IMR-90 (cell line): ENCODE data around the gene GNAS. TPM values are rescaled to one million over a fixed set of nuclear protein-coding genes. Genes with fewer than 3 reads are reported as not detected.
A peak's percentile ranks its signal among the peaks of the same experiment; 100 is the strongest.

Source experiments
- ATAC-seq: fragments of 200-7000 bp; cut with Tn5 transposase; 2 replicates; pipeline ENCODE4 v1.9.1; 2020; ENCODE audit warnings: low read depth, mild to moderate bottlenecking, moderate library complexity
- BruUV-seq: library from RNA; stranded (reverse); fragments of 400-500 nt; replicated peaks from 2 replicates; lab custom pipeline; 2021; lab: Mats Ljungman, UMichigan
- CTCF ChIA-PET: fragments of 300-600 bp; formaldehyde crosslinking; extraction: SDS; loops from one replicate; lab custom pipeline; 2021; ENCODE audit warnings: antibody characterized with exemption; lab: Yijun Ruan, JAX
- POLR2A ChIA-PET: fragments of 300-600 bp; sonication (Branson Sonifier 250); formaldehyde crosslinking; loops from one replicate; lab custom pipeline; 2022; ENCODE audit warnings: antibody characterized with exemption; ENCODE audit not compliant: unreplicated experiment; lab: Charles Lee
- DNase-seq: peaks from one replicate; pipeline ENCODE4 v3.0.0; 2013
- H2AFZ ChIP-seq: replicated peaks from 2 replicates; pipeline ENCODE3; 2013; ENCODE audit warnings: low read length, mild to moderate bottlenecking; ENCODE audit not compliant: poor library complexity
- H2AK5ac ChIP-seq: 2 replicates; pipeline ENCODE4 v1.6.1; 2013; ENCODE audit warnings: low read depth, low read length, inconsistent platforms
- H2AK9ac ChIP-seq: replicated peaks from 2 replicates; pipeline ENCODE3; 2013; ENCODE audit warnings: mild to moderate bottlenecking, low read depth, low read length, moderate library complexity; ENCODE audit not compliant: poor library complexity
- H2BK120ac ChIP-seq: 2 replicates; pipeline ENCODE4 v1.6.1; 2013; ENCODE audit warnings: low read depth, low read length, inconsistent platforms
- H2BK15ac ChIP-seq: 3 replicates; pipeline ENCODE4 v1.6.1; 2013; ENCODE audit warnings: low read depth, low read length, inconsistent platforms
- H2BK20ac ChIP-seq: 2 replicates; pipeline ENCODE4 v1.6.1; 2013; ENCODE audit warnings: low read depth, mild to moderate bottlenecking, inconsistent platforms, low read length, moderate library complexity
- H2BK5ac ChIP-seq: 2 replicates; pipeline ENCODE4 v1.6.1; 2013; ENCODE audit warnings: mild to moderate bottlenecking, low read depth, low read length, inconsistent platforms; ENCODE audit not compliant: poor library complexity, severe bottlenecking
- H3K14ac ChIP-seq: replicated peaks from 2 replicates; pipeline ENCODE4 v1.6.1; 2013; ENCODE audit warnings: low read depth, low read length, inconsistent platforms
- H3K18ac ChIP-seq: 2 replicates; pipeline ENCODE4 v1.6.1; 2013; ENCODE audit warnings: low read depth, low read length, control low read depth
- H3K23ac ChIP-seq: 2 replicates; pipeline ENCODE4 v1.6.1; 2013; ENCODE audit warnings: low read depth, low read length, inconsistent platforms
- H3K27ac ChIP-seq: 2 replicates; pipeline ENCODE4 v1.5.1; 2013; ENCODE audit warnings: mild to moderate bottlenecking, control low read depth, low read length; ENCODE audit not compliant: insufficient read depth
- H3K27me3 ChIP-seq: 2 replicates; pipeline ENCODE4 v1.6.1; 2013; ENCODE audit warnings: low read length; ENCODE audit not compliant: control insufficient read depth, insufficient read depth
- H3K36me3 ChIP-seq: 2 replicates; pipeline ENCODE4 v1.6.1; 2013; ENCODE audit warnings: low read length, mixed read lengths; ENCODE audit not compliant: control insufficient read depth, insufficient read depth
- H3K4ac ChIP-seq: 2 replicates; pipeline ENCODE4 v1.6.1; 2013; ENCODE audit warnings: low read depth, low read length, inconsistent platforms
- H3K4me1 ChIP-seq: 2 replicates; pipeline ENCODE4 v1.6.1; 2013; ENCODE audit warnings: low read length, mixed read lengths; ENCODE audit not compliant: control insufficient read depth, insufficient read depth
- H3K4me2 ChIP-seq: 2 replicates; pipeline ENCODE4 v1.6.1; 2013; ENCODE audit warnings: low read depth, mild to moderate bottlenecking, control low read depth, low read length, moderate library complexity
- H3K4me3 ChIP-seq: 2 replicates; pipeline ENCODE4 v1.5.1; 2013; ENCODE audit warnings: low read depth, mild to moderate bottlenecking, control low read depth, low read length, moderate library complexity; ENCODE audit not compliant: insufficient read depth
- H3K56ac ChIP-seq: 2 replicates; pipeline ENCODE4 v1.6.1; 2013; ENCODE audit warnings: low read length, inconsistent platforms; ENCODE audit not compliant: insufficient read depth; ENCODE audit errors: extremely low read depth
- H3K79me1 ChIP-seq, 2 experiments: 2 replicates each; pipeline ENCODE4 v1.6.1; 2013; ENCODE audit warnings: low read length in 2 of 2, inconsistent platforms in 1 of 2, low read depth in 1 of 2
- H3K9ac ChIP-seq: 2 replicates; pipeline ENCODE4 v1.6.1; 2013; ENCODE audit warnings: low read depth, low read length, control low read depth
- H3K9me1 ChIP-seq: 2 replicates; pipeline ENCODE4 v1.6.1; 2013; ENCODE audit warnings: low read length, inconsistent platforms; ENCODE audit not compliant: insufficient read depth
- H3K9me3 ChIP-seq: 2 replicates; pipeline ENCODE4 v1.6.1; 2013; ENCODE audit warnings: low read length; ENCODE audit not compliant: control insufficient read depth, insufficient read depth
- H4K20me1 ChIP-seq: 2 replicates; pipeline ENCODE4 v1.6.1; 2013; ENCODE audit warnings: low read length, inconsistent platforms; ENCODE audit not compliant: insufficient read depth
- H4K5ac ChIP-seq: 2 replicates; pipeline ENCODE4 v1.6.1; 2013; ENCODE audit warnings: mild to moderate bottlenecking, low read depth, low read length, control low read depth
- H4K8ac ChIP-seq, 2 experiments: 2 replicates each; pipeline ENCODE4 v1.6.1; 2013; ENCODE audit warnings: low read depth in 2 of 2, low read length in 2 of 2, control low read depth in 1 of 2, inconsistent platforms in 1 of 2
- H4K91ac ChIP-seq: 2 replicates; pipeline ENCODE4 v1.6.1; 2013; ENCODE audit warnings: low read depth, low read length, inconsistent platforms; ENCODE audit not compliant: insufficient read depth
- BHLHE40 ChIP-seq: fragments of 150-350 bp; IDR thresholded peaks from 2 replicates; pipeline ENCODE4 v1.6.1; 2016; ENCODE audit warnings: mild to moderate bottlenecking, low read depth, low read length
- CTCF ChIP-seq: conservative IDR thresholded peaks from 2 replicates; pipeline ENCODE4 v1.5.1; 2012; ENCODE audit warnings: mild to moderate bottlenecking, low read depth, low read length, improper control_type of control experiment
- MAFK ChIP-seq: IDR thresholded peaks from 2 replicates; pipeline ENCODE4 v1.6.1; 2012; ENCODE audit warnings: low read depth, low read length, improper control_type of control experiment
- MAZ ChIP-seq: IDR thresholded peaks from 2 replicates; pipeline ENCODE4 v1.6.1; 2012; ENCODE audit warnings: low read depth, mild to moderate bottlenecking, low read length, improper control_type of control experiment, moderate library complexity, borderline replicate concordance
- MXI1 ChIP-seq: IDR thresholded peaks from 2 replicates; pipeline ENCODE4 v1.6.1; 2012; ENCODE audit warnings: low read depth, mild to moderate bottlenecking, low read length, moderate library complexity, borderline replicate concordance
- RAD21 ChIP-seq: IDR thresholded peaks from 2 replicates; pipeline ENCODE4 v1.6.1; 2012; ENCODE audit warnings: low read length, improper control_type of control experiment
- RCOR1 ChIP-seq: IDR thresholded peaks from 2 replicates; pipeline ENCODE4 v1.6.1; 2012; ENCODE audit warnings: mild to moderate bottlenecking, low read length, improper control_type of control experiment; ENCODE audit not compliant: insufficient replicate concordance
- SMC3 ChIP-seq: fragments of 150-350 bp; IDR thresholded peaks from 2 replicates; pipeline ENCODE4 v1.6.1; 2016; ENCODE audit warnings: low read depth, mild to moderate bottlenecking, antibody characterized with exemption, low read length, moderate library complexity
- USF2 ChIP-seq: fragments of 150-350 bp; IDR thresholded peaks from 2 replicates; pipeline ENCODE4 v1.6.1; 2017; ENCODE audit warnings: mild to moderate bottlenecking, antibody characterized with exemption, low read length, low read depth
- WGBS, 2 experiments: methylation state at CpG; one replicate each; pipeline versions ENCODE4 v1.1.5 to v1.1.7; 2013; ENCODE audit warnings: missing lambda C conversion rate in 2 of 2; ENCODE audit not compliant: insufficient read length in 1 of 2; ENCODE audit errors: extremely low coverage in 2 of 2; 5-methylcytosine and 5-hydroxymethylcytosine counted together
- dilution Hi-C: fragments of 300-500 bp; cut with HindIII; formaldehyde crosslinking; loops from one replicate; pipeline ENCODE4 v1.14.3; 2018; ENCODE audit warnings: low sequenced_read_pairs; ENCODE audit not compliant: unreplicated experiment
- in situ Hi-C: fragments of 300-500 bp; cut with MboI; formaldehyde crosslinking; loops from 3 replicates; pipeline ENCODE4 v1.14.3; 2019; ENCODE audit warnings: low sequenced_read_pairs, inconsistent platforms, mixed read lengths
- intact Hi-C: fragments of 100-400 bp; cut with micrococcal nuclease; formaldehyde crosslinking; loops from 2 replicates; pipeline ENCODE4 v1.10.0; 2022
- polyA plus RNA-seq, 3 experiments: library from polyadenylated mRNA; depleted of rRNA; stranded (reverse); fragments of >200 nt; gene quantifications; 2 replicates each; pipeline ENCODE4 v1.2.3, GENCODE V29; 2012; ENCODE audit warnings: low replicate concordance in 1 of 3
- total RNA-seq: library from RNA; depleted of rRNA; stranded (reverse); fragments of >200 nt; gene quantifications from 2 replicates; pipeline ENCODE4 v1.2.3, GENCODE V29; 2012

Gene GNAS
- total and polyA plus RNA-seq, 2 of the 4 experiments (the other 2 are of a cell fraction) = 397 to 1,356 TPM

- no peak for TF ChIP-seq CTCF
These were observed 55.0 kb downstream of the GNAS start (continued) for GRCh38 chr20:58907320-58908137.

GRCh38 chr20:58908221-58908620 is 55.7 kb downstream of the GNAS start:
- Histone ChIP-seq H3K9me3 (no peaks in the 10 kb centered on the region), H2AK5ac (no peak overlapping the region), H2AK9ac (no peak overlapping the region), H3K9me1 (peaks cover 26% of the 10 kb centered on the region), H3K27ac (no peak overlapping the region), H4K91ac (no peak overlapping the region), H3K23ac (peak overlapping the region; percentile 37; the same call in 1 of the 2 replicates), H3K4ac (no peak overlapping the region; the same call in 1 of the 2 replicates), H3K79me1 (peaks cover 31 to 64% of the 10 kb centered on the region in 2 experiments), H4K5ac (no peak overlapping the region), H3K14ac (0 out of 2 replicates have a peak overlapping the region, but pooled peaks have one; percentile 48), H2BK120ac (peak overlapping the region; percentile 36; the same call in 1 of the 2 replicates), H2AFZ (no peak overlapping the region), H3K4me2 (no peak overlapping the region), H3K56ac (no peak overlapping the region), H3K36me3 (peaks cover 61% of the 10 kb centered on the region), H2BK20ac (no peak overlapping the region), H3K18ac (no peak overlapping the region), H4K8ac (no peak overlapping the region), H3K9ac (no peak overlapping the region), H2BK15ac (no peak overlapping the region), H3K4me3 (no peak overlapping the region), H3K27me3 (no peaks in the 10 kb centered on the region), H4K20me1 (peaks cover 66% of the 10 kb centered on the region), H3K4me1 (peaks cover 12% of the 10 kb centered on the region), H2BK5ac (peak overlapping the region; percentile 16)
- BruUV-seq = no TSS peak
- ATAC-seq (no peak), DNase-seq (no peak)
- intact Hi-C loops (loop anchor here (5.0 kb wide), 1 partner anchor 74 kb away; the partner anchor contains the start of gene NELFCD), in situ Hi-C loops (loop anchor here (5.0 to 10.0 kb wide), 2 partner anchors 74 to 117 kb away; partner anchors contain the start of gene NELFCD), dilution Hi-C loops (no loop called here)
- CTCF ChIA-PET = interaction anchor here (1.4 kb wide), 1 partner anchor 85 kb away, joined by 4 read pairs; no protein-coding TSS in a partner anchor
- no CpG with 5 or more reads among the region's 4 CpGs for WGBS, 2 experiments
- POLR2A ChIA-PET = interaction anchor here (1.0 kb wide), 1 partner anchor 12 kb away, joined by 7 read pairs; no protein-coding TSS in a partner anchor
- TF ChIP-seq RAD21 = no peak
- TF ChIP-seq MXI1 = no peak
- TF ChIP-seq RCOR1 = no peak
- no peak for TF ChIP-seq CTCF
- no peak for TF ChIP-seq MAZ
- TF ChIP-seq BHLHE40 = no peak
- no peak for TF ChIP-seq MAFK
- TF ChIP-seq SMC3 = no peak
- no peak for TF ChIP-seq USF2
